ENCODE measurements around the gene MEG3. TPM values are rescaled to one million over a fixed set of nuclear protein-coding genes. Genes with fewer than 3 reads are reported as not detected.

MEG3 gene
- total RNA-seq, 3 donors from 2014 or later (not counting 1 experiment from before 2014, with no cell fraction given): 1.0 to 6.6 (median 1.9) TPM

DNA sequence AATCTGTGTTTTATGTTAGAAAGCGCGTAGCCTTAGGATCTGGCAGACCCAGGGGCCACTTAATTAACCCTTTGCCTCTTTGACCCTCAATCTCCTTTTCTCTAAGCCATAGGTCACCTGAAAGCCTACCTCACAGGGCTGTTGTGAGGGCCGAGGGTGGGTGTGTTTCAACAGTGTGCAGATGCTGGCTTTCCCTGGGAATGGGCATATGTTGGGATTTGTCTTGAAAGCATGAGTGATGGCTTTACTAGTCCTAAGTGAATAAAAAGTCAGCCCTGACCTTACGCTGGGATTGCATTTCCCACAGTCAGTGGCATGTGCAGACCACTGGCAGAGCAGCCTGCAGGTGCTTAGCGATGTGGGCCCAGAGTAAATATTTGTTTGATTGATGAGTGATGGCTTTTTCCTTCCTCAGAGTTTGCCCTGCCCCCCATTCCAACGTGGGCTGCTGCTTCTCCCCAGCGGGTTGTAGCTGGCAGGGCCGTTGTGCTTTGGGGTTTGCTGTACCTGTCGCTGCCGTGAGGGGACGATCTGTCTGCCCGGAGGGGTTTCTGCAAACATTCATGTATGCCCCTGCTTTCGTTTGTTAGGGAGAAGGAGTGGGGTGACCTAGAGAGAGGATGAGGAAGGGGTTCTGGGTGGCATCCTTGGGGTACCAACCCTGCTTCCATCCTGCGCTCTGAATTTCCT, 31.5 kb downstream of the MEG3 start:
- no peak overlapping the region for H3K4me3 Mint-ChIP-seq
- WGBS (ENCODE audit: insufficient coverage): 63% methylated on average over 14 of the region's 14 CpGs
- intact Hi-C loops (cut with micrococcal nuclease): no loop called here
- no peak overlapping the region for H3K27ac ChIP-seq (ENCODE audit: low read length)
- no peak overlapping the region for H3K4me3 ChIP-seq (ENCODE audit: low read length)
- no peaks in the 10 kb centered on the region for H3K9me3 Mint-ChIP-seq
- ATAC-seq (no peak), DNase-seq (no peak)
- H3K36me3 ChIP-seq (ENCODE audit: control insufficient read depth, insufficient read depth, low read length): no peaks in the 10 kb centered on the region
- no peak overlapping the region for H3K27ac Mint-ChIP-seq
- H3K4me1 ChIP-seq (ENCODE audit: control insufficient read depth, insufficient read depth, low read length): no peaks in the 10 kb centered on the region
- H3K27me3 Mint-ChIP-seq (ENCODE audit: low read depth in 2 of 2): no peaks in the 10 kb centered on the region
- H3K4me1 Mint-ChIP-seq: no peaks in the 10 kb centered on the region
- H3K27me3 ChIP-seq (ENCODE audit: control insufficient read depth, insufficient read depth, low read length): no peaks in the 10 kb centered on the region
- no peaks in the 10 kb centered on the region for H3K36me3 Mint-ChIP-seq
- H3K9me3 ChIP-seq (ENCODE audit: control insufficient read depth, insufficient read depth, low read length): no peaks in the 10 kb centered on the region
- TF ChIP-seq, protein P1, sequence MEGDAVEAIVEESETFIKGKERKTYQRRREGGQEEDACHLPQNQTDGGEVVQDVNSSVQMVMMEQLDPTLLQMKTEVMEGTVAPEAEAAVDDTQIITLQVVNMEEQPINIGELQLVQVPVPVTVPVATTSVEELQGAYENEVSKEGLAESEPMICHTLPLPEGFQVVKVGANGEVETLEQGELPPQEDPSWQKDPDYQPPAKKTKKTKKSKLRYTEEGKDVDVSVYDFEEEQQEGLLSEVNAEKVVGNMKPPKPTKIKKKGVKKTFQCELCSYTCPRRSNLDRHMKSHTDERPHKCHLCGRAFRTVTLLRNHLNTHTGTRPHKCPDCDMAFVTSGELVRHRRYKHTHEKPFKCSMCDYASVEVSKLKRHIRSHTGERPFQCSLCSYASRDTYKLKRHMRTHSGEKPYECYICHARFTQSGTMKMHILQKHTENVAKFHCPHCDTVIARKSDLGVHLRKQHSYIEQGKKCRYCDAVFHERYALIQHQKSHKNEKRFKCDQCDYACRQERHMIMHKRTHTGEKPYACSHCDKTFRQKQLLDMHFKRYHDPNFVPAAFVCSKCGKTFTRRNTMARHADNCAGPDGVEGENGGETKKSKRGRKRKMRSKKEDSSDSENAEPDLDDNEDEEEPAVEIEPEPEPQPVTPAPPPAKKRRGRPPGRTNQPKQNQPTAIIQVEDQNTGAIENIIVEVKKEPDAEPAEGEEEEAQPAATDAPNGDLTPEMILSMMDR (IDR thresholded peaks at IDR 0.05): no peak

DNA sequence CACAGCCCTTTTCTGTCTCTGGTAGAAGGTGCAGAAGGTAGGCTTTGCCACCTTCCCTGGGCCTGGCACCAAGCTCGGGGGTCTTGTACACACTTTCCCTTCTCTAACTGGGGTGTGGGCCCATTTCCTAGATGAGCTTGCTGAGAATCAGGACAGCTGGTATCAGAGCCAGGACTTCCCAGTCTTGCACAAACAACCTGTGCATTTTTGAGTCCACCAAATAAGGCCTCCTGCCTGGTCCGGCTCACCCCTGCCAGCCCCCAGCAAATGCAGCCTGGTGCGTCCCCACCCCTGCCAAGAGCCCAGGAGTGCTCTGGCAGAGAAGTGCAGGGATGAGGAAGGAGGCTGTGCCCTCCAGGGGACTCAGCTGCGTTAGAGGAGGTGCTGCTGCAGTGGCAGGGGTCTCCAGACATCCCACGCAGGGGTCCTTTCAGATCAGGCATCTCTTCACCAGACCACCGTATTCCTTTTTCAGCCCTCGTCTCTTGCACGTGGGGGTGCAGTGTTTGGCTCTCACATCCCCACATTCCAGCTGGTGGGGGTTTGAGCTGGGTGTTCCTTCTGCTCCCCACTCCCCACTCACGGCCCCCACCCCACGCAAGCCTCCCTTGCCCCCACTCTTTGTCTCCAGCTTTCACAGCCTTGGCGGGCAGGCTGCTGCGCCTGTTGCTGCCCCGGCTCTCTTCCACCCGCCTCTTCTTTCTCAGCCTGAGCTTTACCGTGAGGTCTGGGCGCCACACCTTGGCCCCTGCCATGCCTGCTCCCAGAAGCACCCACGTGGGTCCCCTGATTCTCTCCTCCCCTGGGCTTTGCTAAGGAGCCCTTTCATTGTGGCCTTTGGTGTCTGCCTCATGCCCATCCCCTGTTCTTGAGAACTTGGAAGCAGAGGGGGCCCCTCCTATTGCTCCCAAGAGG, 32.3 kb downstream of the MEG3 start:
- H3K9me3 Mint-ChIP-seq: no peaks in the 10 kb centered on the region
- H3K4me3 Mint-ChIP-seq: no peak overlapping the region
- no peaks in the 10 kb centered on the region for H3K36me3 Mint-ChIP-seq
- H3K27ac ChIP-seq (ENCODE audit: low read length): no peak overlapping the region
- H3K27me3 ChIP-seq (ENCODE audit: control insufficient read depth, insufficient read depth, low read length): no peaks in the 10 kb centered on the region
- H3K4me1 Mint-ChIP-seq: no peaks in the 10 kb centered on the region
- H3K36me3 ChIP-seq (ENCODE audit: control insufficient read depth, insufficient read depth, low read length): no peaks in the 10 kb centered on the region
- intact Hi-C loops (cut with micrococcal nuclease): no loop called here
- DNase-seq (no peak), ATAC-seq (no peak)
- H3K27me3 Mint-ChIP-seq (ENCODE audit: low read depth in 2 of 2): no peaks in the 10 kb centered on the region
- H3K4me1 ChIP-seq (ENCODE audit: control insufficient read depth, insufficient read depth, low read length): no peaks in the 10 kb centered on the region
- no peak overlapping the region for H3K4me3 ChIP-seq (ENCODE audit: low read length)
- H3K27ac Mint-ChIP-seq: no peak overlapping the region
- TF ChIP-seq, protein P1 (IDR thresholded peaks at IDR 0.05): no peak
- no peaks in the 10 kb centered on the region for H3K9me3 ChIP-seq (ENCODE audit: control insufficient read depth, insufficient read depth, low read length)
- WGBS (ENCODE audit: insufficient coverage): 86% methylated on average over 17 of the region's 17 CpGs

DNA sequence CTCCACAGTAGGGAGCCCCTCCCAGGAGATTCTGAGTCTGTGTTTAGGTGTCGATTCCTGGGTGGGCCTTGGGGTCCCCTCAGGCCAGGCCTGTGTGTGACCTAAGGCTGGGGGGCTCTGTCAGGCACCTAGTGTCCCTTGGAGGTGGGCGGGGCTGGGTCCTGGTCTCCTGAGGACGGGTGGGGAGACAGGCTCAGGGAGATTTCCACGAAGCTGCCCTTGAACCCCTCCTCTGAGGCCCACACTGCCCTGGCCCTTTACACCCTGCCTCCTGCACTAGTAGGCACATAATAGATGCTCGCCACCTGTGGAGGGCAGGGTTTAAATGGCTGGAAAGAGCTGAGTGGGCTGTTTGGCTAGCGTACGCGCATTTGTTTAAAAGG, 32.9 kb downstream of the MEG3 start:
- Mint-ChIP-seq H3K27me3 (ENCODE audit: low read depth in 2 of 2) (no peaks in the 10 kb centered on the region), H3K27ac (no peak overlapping the region), H3K4me3 (no peak overlapping the region), H3K4me1 (no peaks in the 10 kb centered on the region), H3K9me3 (no peaks in the 10 kb centered on the region), H3K36me3 (no peaks in the 10 kb centered on the region)
- no peaks in the 10 kb centered on the region for H3K36me3 ChIP-seq (ENCODE audit: control insufficient read depth, insufficient read depth, low read length)
- no peak overlapping the region for H3K27ac ChIP-seq (ENCODE audit: low read length)
- H3K4me1 ChIP-seq (ENCODE audit: control insufficient read depth, insufficient read depth, low read length): no peaks in the 10 kb centered on the region
- ATAC-seq: no peak
- no peaks in the 10 kb centered on the region for H3K9me3 ChIP-seq (ENCODE audit: control insufficient read depth, insufficient read depth, low read length)
- no peaks in the 10 kb centered on the region for H3K27me3 ChIP-seq (ENCODE audit: control insufficient read depth, insufficient read depth, low read length)
- intact Hi-C loops (cut with micrococcal nuclease): no loop called here
- WGBS (ENCODE audit: insufficient coverage): 87% methylated on average over 8 of the region's 8 CpGs
- TF ChIP-seq, protein P1 (IDR thresholded peaks at IDR 0.05): no peak
- no peak for DNase-seq
- no peak overlapping the region for H3K4me3 ChIP-seq (ENCODE audit: low read length)

Data from natural killer cell (primary cell).